Mesothelial cell of epicardium (in vitro differentiated cells): ENCODE results near the gene SPRN. TPM values are rescaled to one million over a fixed set of nuclear protein-coding genes. Genes with fewer than 3 reads are reported as not detected.
A peak's percentile ranks its signal among the peaks of the same experiment; 100 is the strongest.
"Not testable (repeated sequence)": the region's sequence is repeated elsewhere in the genome, so short reads cannot be mapped to it uniquely, and the experiment has no call there.

Source experiments
- DNase-seq, 2 experiments: peaks; one replicate each; pipeline ENCODE4 v3.0.0; 2021; ENCODE audit warnings: low spot score in 2 of 2; ENCODE audit not compliant: unreplicated experiment in 2 of 2
- H3K27ac Mint-ChIP-seq: 2 replicates; pipeline ENCODE4 v1.8.0; 2021; ENCODE audit warnings: mixed read lengths
- H3K27me3 Mint-ChIP-seq: 2 replicates; pipeline ENCODE4 v1.8.0; 2021; ENCODE audit warnings: low read depth, mixed read lengths
- H3K36me3 Mint-ChIP-seq: 2 replicates; pipeline ENCODE4 v1.8.0; 2021; ENCODE audit warnings: mixed read lengths
- H3K4me1 Mint-ChIP-seq: 2 replicates; pipeline ENCODE4 v1.8.0; 2021; ENCODE audit warnings: mixed read lengths
- H3K4me3 Mint-ChIP-seq: 2 replicates; pipeline ENCODE4 v1.8.0; 2021; ENCODE audit warnings: mild to moderate bottlenecking, moderate library complexity, mixed read lengths
- H3K9me3 Mint-ChIP-seq: 2 replicates; pipeline ENCODE4 v1.8.0; 2021; ENCODE audit warnings: mixed read lengths
- CTCF ChIP-seq: fragments of 200-600 bp; sonication (generic); IDR thresholded peaks from one replicate; pipeline ENCODE4 v1.5.0; 2021; ENCODE audit warnings: antibody characterized with exemption; ENCODE audit not compliant: unreplicated experiment
- total RNA-seq: library from RNA; stranded (reverse); gene quantifications from 3 replicates; pipeline ENCODE4 v1.2.1, GENCODE V29; 2021

SPRN gene
- total RNA-seq, 1 donor from 2014 or later = 0.69 TPM

GRCh38 chr10:133388973-133389818 is 35.2 kb downstream of the SPRN start:
- H3K27ac Mint-ChIP-seq = no peak overlapping the region

GRCh38 chr10:133388236-133388972 is 36.0 kb downstream of the SPRN start:
- no peaks in the 10 kb centered on the region for H3K27me3 Mint-ChIP-seq
- TF ChIP-seq CTCF = no peak
- no peaks in the 10 kb centered on the region for H3K9me3 Mint-ChIP-seq
- peak in 1 of 2 experiments; percentile 22 for DNase-seq
- H3K27ac Mint-ChIP-seq = no peak overlapping the region
- H3K36me3 Mint-ChIP-seq = peaks cover 15% of the 10 kb centered on the region
- H3K4me3 Mint-ChIP-seq = no peak overlapping the region
- no peaks in the 10 kb centered on the region for H3K4me1 Mint-ChIP-seq

More at GRCh38 chr10:133388973-133389818, 35.2 kb downstream of the SPRN start:
- TF ChIP-seq CTCF = no peak
- peaks cover 2% of the 10 kb centered on the region for H3K4me1 Mint-ChIP-seq
- DNase-seq = peak in 1 of 2 experiments; percentile 29
- H3K36me3 Mint-ChIP-seq = peaks cover 14% of the 10 kb centered on the region
- no peak overlapping the region for H3K4me3 Mint-ChIP-seq
- H3K27me3 Mint-ChIP-seq = no peaks in the 10 kb centered on the region
- H3K9me3 Mint-ChIP-seq = no peaks in the 10 kb centered on the region

GRCh38 chr10:133386951-133387350 is 37.5 kb downstream of the SPRN start:
- H3K4me1 Mint-ChIP-seq, H3K27ac Mint-ChIP-seq, H3K4me3 Mint-ChIP-seq, H3K9me3 Mint-ChIP-seq, H3K27me3 Mint-ChIP-seq, DNase-seq: not testable (repeated sequence)
- H3K36me3 Mint-ChIP-seq = peaks cover 18% of the 10 kb centered on the region

- H3K9me3 Mint-ChIP-seq = no peaks in the 10 kb centered on the region
- H3K4me3 Mint-ChIP-seq = no peak overlapping the region
- H3K27ac Mint-ChIP-seq = no peak overlapping the region
- peaks cover 20% of the 10 kb centered on the region for H3K36me3 Mint-ChIP-seq
- no peaks in the 10 kb centered on the region for H3K27me3 Mint-ChIP-seq
- no peak for DNase-seq
- no peaks in the 10 kb centered on the region for H3K4me1 Mint-ChIP-seq
- TF ChIP-seq CTCF = no peak
Observed at GRCh38 chr10:133385214-133385613, 39.2 kb downstream of the SPRN start.

- Mint-ChIP-seq H3K4me3 (no peak overlapping the region), H3K9me3 (no peaks in the 10 kb centered on the region), H3K27ac (no peak overlapping the region), H3K27me3 (no peaks in the 10 kb centered on the region), H3K36me3 (peaks cover 18% of the 10 kb centered on the region), H3K4me1 (no peaks in the 10 kb centered on the region)
- DNase-seq = no peak
- TF ChIP-seq CTCF = no peak
Observed at GRCh38 chr10:133384071-133384470, 40.4 kb downstream of the SPRN start.

- no peak for DNase-seq
- Mint-ChIP-seq H3K36me3 (peaks cover 18% of the 10 kb centered on the region), H3K9me3 (no peaks in the 10 kb centered on the region), H3K4me1 (no peaks in the 10 kb centered on the region), H3K4me3 (no peak overlapping the region), H3K27me3 (no peaks in the 10 kb centered on the region), H3K27ac (no peak overlapping the region)
- TF ChIP-seq CTCF = no peak
Observed at GRCh38 chr10:133383551-133383950, 40.9 kb downstream of the SPRN start.
